Measurements from ENCODE around the gene OTOF. TPM values are rescaled to one million over a fixed set of nuclear protein-coding genes. Genes with fewer than 3 reads are reported as not detected.

OTOF gene
- total and polyA plus RNA-seq, 2 of the 4 experiments (the other 2 are of a cell fraction) = 0.03 TPM; not detected in 1

DNA sequence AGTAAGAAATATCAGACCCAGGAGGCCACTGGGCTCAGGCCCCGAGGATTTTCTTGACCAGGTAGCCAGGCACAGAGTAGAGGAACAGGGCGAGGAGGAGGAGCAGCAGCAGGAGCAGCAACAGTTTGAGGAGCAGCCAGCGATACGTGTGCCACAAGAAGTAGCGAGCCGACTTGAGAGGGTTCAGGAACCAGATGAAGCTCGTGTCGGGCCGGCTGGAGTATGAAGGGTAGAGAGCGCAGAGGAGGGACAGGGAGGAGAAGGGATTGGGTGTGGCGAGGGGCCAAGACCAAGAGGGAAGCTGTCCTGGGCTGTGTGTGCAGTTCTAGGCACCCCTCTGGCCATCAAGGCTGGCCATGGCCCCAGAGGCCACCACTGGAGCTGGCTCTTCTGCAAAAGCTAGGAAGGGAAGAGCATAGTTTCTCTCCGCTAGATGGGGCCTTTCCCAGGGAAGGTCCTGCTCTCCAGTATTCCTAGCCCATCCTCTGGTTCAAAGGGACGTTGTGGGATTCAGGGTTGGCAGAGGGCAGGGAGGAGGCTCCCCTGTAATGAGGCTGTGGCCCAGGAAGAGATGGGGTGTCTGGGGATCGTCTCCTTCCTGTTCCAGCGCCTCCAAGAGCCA lies 17.8 kb downstream of the OTOF start:
- H4K20me1 ChIP-seq (ENCODE audit: insufficient read depth, low read length) = no peaks in the 10 kb centered on the region
- no peak overlapping the region for H2BK20ac ChIP-seq (ENCODE audit: low read depth, low read length)
- TF ChIP-seq CEBPB (IDR thresholded peaks at IDR 0.05; ENCODE audit: low read depth, low read length) (no peak), CTCF (conservative IDR thresholded peaks at IDR 0.05; ENCODE audit: low read depth, low read length) (no peak), FOS (IDR thresholded peaks at IDR 0.05; ENCODE audit: low read depth, low read length) (no peak), MXI1 (IDR thresholded peaks at IDR 0.05; ENCODE audit: borderline replicate concordance, low read depth, low read length) (no peak), BHLHE40 (IDR thresholded peaks at IDR 0.05; ENCODE audit: low read depth, low read length) (no peak), NFE2L2 (IDR thresholded peaks at IDR 0.05; ENCODE audit: low read depth, low read length) (no peak), RAD21 (IDR thresholded peaks at IDR 0.05; ENCODE audit: low read length) (no peak), SMC3 (IDR thresholded peaks at IDR 0.05; ENCODE audit: low read depth, low read length) (no peak), MAFK (IDR thresholded peaks at IDR 0.05; ENCODE audit: low read depth, low read length) (no peak), MAZ (IDR thresholded peaks at IDR 0.05; ENCODE audit: borderline replicate concordance, low read depth, low read length) (no peak), CHD1 (IDR thresholded peaks at IDR 0.05; ENCODE audit: low read depth, low read length) (no peak), RFX5 (IDR thresholded peaks at IDR 0.05; ENCODE audit: low read depth, low read length) (no peak), RCOR1 (IDR thresholded peaks at IDR 0.05; ENCODE audit: insufficient replicate concordance, low read length) (no peak), POLR2A (IDR thresholded peaks at IDR 0.05; ENCODE audit: low read depth, low read length) (no peak)
- TF ChIP-seq, protein P1, sequence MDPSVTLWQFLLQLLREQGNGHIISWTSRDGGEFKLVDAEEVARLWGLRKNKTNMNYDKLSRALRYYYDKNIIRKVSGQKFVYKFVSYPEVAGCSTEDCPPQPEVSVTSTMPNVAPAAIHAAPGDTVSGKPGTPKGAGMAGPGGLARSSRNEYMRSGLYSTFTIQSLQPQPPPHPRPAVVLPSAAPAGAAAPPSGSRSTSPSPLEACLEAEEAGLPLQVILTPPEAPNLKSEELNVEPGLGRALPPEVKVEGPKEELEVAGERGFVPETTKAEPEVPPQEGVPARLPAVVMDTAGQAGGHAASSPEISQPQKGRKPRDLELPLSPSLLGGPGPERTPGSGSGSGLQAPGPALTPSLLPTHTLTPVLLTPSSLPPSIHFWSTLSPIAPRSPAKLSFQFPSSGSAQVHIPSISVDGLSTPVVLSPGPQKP (IDR thresholded peaks at IDR 0.05; ENCODE audit: borderline replicate concordance, low read depth, low read length) = no peak
- no peaks in the 10 kb centered on the region for H3K79me1 ChIP-seq (ENCODE audit: low read depth in 1 of 2, low read length in 2 of 2)
- no peaks in the 10 kb centered on the region for H3K9me1 ChIP-seq (ENCODE audit: insufficient read depth, low read length)
- intact Hi-C loops (cut with micrococcal nuclease) = loop anchor here (10.0 kb wide), 1 partner anchor 135 kb away; no protein-coding TSS in a partner anchor
- no peak overlapping the region for H2AK9ac ChIP-seq (replicated peaks; ENCODE audit: low read depth, low read length, poor library complexity)
- no peak overlapping the region for H3K56ac ChIP-seq (ENCODE audit: extremely low read depth, insufficient read depth, low read length)
- no peak overlapping the region for H2BK120ac ChIP-seq (ENCODE audit: low read depth, low read length)
- H3K4me3 ChIP-seq (ENCODE audit: insufficient read depth, low read depth, low read length) = no peak overlapping the region
- CTCF ChIA-PET = no interaction called here
- in situ Hi-C loops (cut with MboI; ENCODE audit: low sequenced_read_pairs) = no loop called here
- peaks cover 13% of the 10 kb centered on the region; the same call in 1 of the 2 replicates for H3K27me3 ChIP-seq (ENCODE audit: control insufficient read depth, insufficient read depth, low read length)
- H3K9ac ChIP-seq (ENCODE audit: low read depth, low read length) = no peak overlapping the region
- dilution Hi-C loops (cut with HindIII; ENCODE audit: low sequenced_read_pairs, unreplicated experiment) = no loop called here
- DNase-seq (no peak), ATAC-seq (ENCODE audit: low read depth) (no peak)
- no peak overlapping the region for H4K8ac ChIP-seq (ENCODE audit: low read depth in 2 of 2, low read length in 2 of 2)
- no peaks in the 10 kb centered on the region for H3K36me3 ChIP-seq (ENCODE audit: control insufficient read depth, insufficient read depth, low read length)
- H3K4me1 ChIP-seq (ENCODE audit: control insufficient read depth, insufficient read depth, low read length) = no peaks in the 10 kb centered on the region
- H2BK15ac ChIP-seq (ENCODE audit: low read depth, low read length) = no peak overlapping the region
- H3K4ac ChIP-seq (ENCODE audit: low read depth, low read length) = no peak overlapping the region
- no peak overlapping the region for H3K4me2 ChIP-seq (ENCODE audit: low read depth, low read length)
- no peak overlapping the region for H2AK5ac ChIP-seq (ENCODE audit: low read depth, low read length)
- H3K23ac ChIP-seq (ENCODE audit: low read depth, low read length) = no peak overlapping the region
- no peak overlapping the region for H3K18ac ChIP-seq (ENCODE audit: low read depth, low read length)
- H3K9me3 ChIP-seq (ENCODE audit: control insufficient read depth, insufficient read depth, low read length) = no peaks in the 10 kb centered on the region
- 72% methylated on average over 10 of the region's 15 CpGs; no CpG with 5 or more reads in 1 of the 2 experiments for WGBS, 2 experiments (ENCODE audit: extremely low coverage in 2 of 2, insufficient read length in 1 of 2)
- no peak overlapping the region for H2BK5ac ChIP-seq (ENCODE audit: low read depth, low read length, poor library complexity, severe bottlenecking)
- H4K91ac ChIP-seq (ENCODE audit: insufficient read depth, low read depth, low read length) = no peak overlapping the region
- H2AFZ ChIP-seq (replicated peaks; ENCODE audit: low read length, poor library complexity) = no peak overlapping the region
- H3K14ac ChIP-seq (replicated peaks; ENCODE audit: low read depth, low read length) = no peak overlapping the region
- H4K5ac ChIP-seq (ENCODE audit: low read depth, low read length) = no peak overlapping the region
- no peak overlapping the region for H3K27ac ChIP-seq (ENCODE audit: insufficient read depth, low read length)
- no TSS peak for BruUV-seq (replicated peaks)
- POLR2A ChIA-PET (ENCODE audit: unreplicated experiment) = no interaction called here
